Endodermal cell (in vitro differentiated cells): ENCODE data around the gene GPR18. TPM values are rescaled to one million over a fixed set of nuclear protein-coding genes. Genes with fewer than 3 reads are reported as not detected.

Experiments used
- DNase-seq: peaks from one replicate; pipeline ENCODE4 v3.0.0-alpha.2; 2017
- H3K27ac ChIP-seq: 2 replicates; pipeline ENCODE4 v1.5.1; 2013; ENCODE audit warnings: mild to moderate bottlenecking, low read depth, low read length, moderate library complexity
- H3K27me3 ChIP-seq: 2 replicates; pipeline ENCODE4 v1.6.1; 2013; ENCODE audit warnings: mild to moderate bottlenecking, low read length, moderate library complexity; ENCODE audit not compliant: insufficient read depth, control insufficient read depth, poor library complexity, severe bottlenecking
- H3K36me3 ChIP-seq: 2 replicates; pipeline ENCODE4 v1.7.0; 2013; ENCODE audit warnings: mild to moderate bottlenecking, low read length, moderate library complexity; ENCODE audit not compliant: control insufficient read depth, insufficient read depth
- H3K4me1 ChIP-seq: one replicate; pipeline ENCODE4 v1.7.0; 2013; ENCODE audit warnings: low read length; ENCODE audit not compliant: control insufficient read depth, insufficient read depth
- H3K4me3 ChIP-seq: 2 replicates; pipeline ENCODE4 v1.5.1; 2013; ENCODE audit warnings: mild to moderate bottlenecking, low read length, moderate library complexity
- H3K9ac ChIP-seq: 2 replicates; pipeline ENCODE4 v1.6.1; 2013; ENCODE audit warnings: mild to moderate bottlenecking, low read length, moderate library complexity; ENCODE audit not compliant: poor library complexity, severe bottlenecking; ENCODE audit errors: extremely low read depth
- H3K9me3 ChIP-seq: 2 replicates; pipeline ENCODE4 v1.6.1; 2013; ENCODE audit warnings: mild to moderate bottlenecking, low read length, moderate library complexity; ENCODE audit not compliant: control insufficient read depth
- H3K27ac Mint-ChIP-seq: 2 replicates; pipeline ENCODE4 v1.8.0; 2020; ENCODE audit warnings: mixed read lengths
- H3K27me3 Mint-ChIP-seq: 2 replicates; pipeline ENCODE4 v1.8.0; 2021; ENCODE audit warnings: mild to moderate bottlenecking, mixed read lengths; ENCODE audit not compliant: insufficient read depth
- H3K36me3 Mint-ChIP-seq: 2 replicates; pipeline ENCODE4 v1.8.0; 2020; ENCODE audit warnings: low read depth, mixed read lengths
- H3K4me1 Mint-ChIP-seq: 2 replicates; pipeline ENCODE4 v1.8.0; 2020; ENCODE audit warnings: mixed read lengths
- H3K4me3 Mint-ChIP-seq: 2 replicates; pipeline ENCODE4 v1.8.0; 2020; ENCODE audit warnings: mild to moderate bottlenecking, moderate library complexity, mixed read lengths
- H3K9me3 Mint-ChIP-seq: 2 replicates; pipeline ENCODE4 v1.8.0; 2020; ENCODE audit warnings: mild to moderate bottlenecking, mixed read lengths
- WGBS, 2 experiments: methylation state at CpG; one replicate each; pipeline versions ENCODE4 v1.1.5 to v1.1.7; 2013; ENCODE audit warnings: missing lambda C conversion rate in 2 of 2, mixed read lengths in 1 of 2; ENCODE audit not compliant: insufficient coverage in 1 of 2, insufficient read length in 1 of 2; 5-methylcytosine and 5-hydroxymethylcytosine counted together
- total RNA-seq, 2 donors: library from RNA; stranded (reverse); fragmentation: NEBNext Ultra II Directional in 1 of 2; extraction: Animal tissue kit (Norgen Biotek cat#: 25700) in 1 of 2; gene quantifications; 2 replicates in 1 of 2; 3 replicates in 1 of 2; pipeline ENCODE4 v1.2.1, GENCODE V29; 2021
- TF ChIP-seq, protein P1 (sequence below): fragments of 200-600 bp; sonication (generic); conservative IDR thresholded peaks from 2 replicates; pipeline ENCODE4 v1.5.0; 2021; ENCODE audit warnings: antibody characterized with exemption, mild to moderate bottlenecking

Gene GPR18
- total RNA-seq, 2 donors from 2014 or later = not detected

- Histone ChIP-seq H3K27me3 (no peaks in the 10 kb centered on the region), H3K4me1 (no peaks in the 10 kb centered on the region), H3K9me3 (no peaks in the 10 kb centered on the region), H3K4me3 (no peak overlapping the region), H3K36me3 (peaks cover 31% of the 10 kb centered on the region), H3K9ac (no peak overlapping the region), H3K27ac (no peak overlapping the region)
- DNase-seq = no peak
- TF ChIP-seq, protein P1, sequence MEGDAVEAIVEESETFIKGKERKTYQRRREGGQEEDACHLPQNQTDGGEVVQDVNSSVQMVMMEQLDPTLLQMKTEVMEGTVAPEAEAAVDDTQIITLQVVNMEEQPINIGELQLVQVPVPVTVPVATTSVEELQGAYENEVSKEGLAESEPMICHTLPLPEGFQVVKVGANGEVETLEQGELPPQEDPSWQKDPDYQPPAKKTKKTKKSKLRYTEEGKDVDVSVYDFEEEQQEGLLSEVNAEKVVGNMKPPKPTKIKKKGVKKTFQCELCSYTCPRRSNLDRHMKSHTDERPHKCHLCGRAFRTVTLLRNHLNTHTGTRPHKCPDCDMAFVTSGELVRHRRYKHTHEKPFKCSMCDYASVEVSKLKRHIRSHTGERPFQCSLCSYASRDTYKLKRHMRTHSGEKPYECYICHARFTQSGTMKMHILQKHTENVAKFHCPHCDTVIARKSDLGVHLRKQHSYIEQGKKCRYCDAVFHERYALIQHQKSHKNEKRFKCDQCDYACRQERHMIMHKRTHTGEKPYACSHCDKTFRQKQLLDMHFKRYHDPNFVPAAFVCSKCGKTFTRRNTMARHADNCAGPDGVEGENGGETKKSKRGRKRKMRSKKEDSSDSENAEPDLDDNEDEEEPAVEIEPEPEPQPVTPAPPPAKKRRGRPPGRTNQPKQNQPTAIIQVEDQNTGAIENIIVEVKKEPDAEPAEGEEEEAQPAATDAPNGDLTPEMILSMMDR = no peak
- H3K27ac Mint-ChIP-seq = no peak overlapping the region
- H3K4me3 Mint-ChIP-seq = no peak overlapping the region
- H3K36me3 Mint-ChIP-seq = peaks cover 18% of the 10 kb centered on the region
- WGBS, 2 experiments = 71% methylated on average over 1 of the region's 3 CpGs; no CpG with 5 or more reads in 1 of the 2 experiments
- H3K27me3 Mint-ChIP-seq = no peaks in the 10 kb centered on the region
- no peaks in the 10 kb centered on the region for H3K9me3 Mint-ChIP-seq
- H3K4me1 Mint-ChIP-seq = no peaks in the 10 kb centered on the region
Observed at GRCh38 chr13:99258946-99259345, 767 bp upstream of the GPR18 start.

GRCh38 chr13:99257291-99257690, 888 bp downstream of the GPR18 start:
- H3K4me1 Mint-ChIP-seq = no peaks in the 10 kb centered on the region
- peaks cover 18% of the 10 kb centered on the region for H3K36me3 Mint-ChIP-seq
- Histone ChIP-seq H3K9ac (no peak overlapping the region), H3K4me1 (no peaks in the 10 kb centered on the region), H3K27ac (no peak overlapping the region), H3K9me3 (no peaks in the 10 kb centered on the region), H3K36me3 (peaks cover 27% of the 10 kb centered on the region), H3K27me3 (no peaks in the 10 kb centered on the region), H3K4me3 (no peak overlapping the region)
- H3K9me3 Mint-ChIP-seq = no peaks in the 10 kb centered on the region
- WGBS, 2 experiments = 60 to 88% methylated on average over 1 to 2 of the region's 2 CpGs
- TF ChIP-seq, protein P1 = no peak
- DNase-seq = no peak
- no peaks in the 10 kb centered on the region for H3K27me3 Mint-ChIP-seq
- H3K4me3 Mint-ChIP-seq = no peak overlapping the region
- no peak overlapping the region for H3K27ac Mint-ChIP-seq

DNA sequence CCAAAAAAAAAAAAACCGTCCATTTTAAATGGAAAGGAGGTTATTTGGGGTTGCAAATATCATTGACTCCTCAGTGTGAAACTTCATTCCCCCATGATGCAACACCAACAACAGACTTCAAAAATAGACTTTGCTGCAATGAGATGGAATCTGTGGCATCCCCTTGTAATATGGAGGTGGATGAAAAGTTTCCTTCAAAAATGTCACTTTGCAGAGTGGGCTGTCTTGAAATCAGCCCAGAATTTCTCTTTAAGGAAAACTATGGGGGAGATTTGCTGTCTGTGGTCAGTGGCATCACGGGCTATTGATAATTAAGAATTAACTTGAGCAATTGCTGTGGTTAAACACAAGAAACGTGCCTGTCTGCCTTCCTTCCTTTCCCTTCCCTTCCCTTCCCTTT, 1.5 kb downstream of the GPR18 start:
- H3K9me3 Mint-ChIP-seq = no peaks in the 10 kb centered on the region
- H3K27me3 ChIP-seq = no peaks in the 10 kb centered on the region
- H3K27me3 Mint-ChIP-seq = no peaks in the 10 kb centered on the region
- H3K9me3 ChIP-seq = no peaks in the 10 kb centered on the region
- TF ChIP-seq, protein P1 = no peak
- H3K9ac ChIP-seq = no peak overlapping the region
- DNase-seq = no peak
- H3K4me1 ChIP-seq = no peaks in the 10 kb centered on the region
- peaks cover 33% of the 10 kb centered on the region for H3K36me3 ChIP-seq
- no peak overlapping the region for H3K27ac Mint-ChIP-seq
- H3K4me3 Mint-ChIP-seq = no peak overlapping the region
- H3K36me3 Mint-ChIP-seq = peaks cover 18% of the 10 kb centered on the region
- 95% methylated on average over 2 of the region's 3 CpGs; no CpG with 5 or more reads in 1 of the 2 experiments for WGBS, 2 experiments
- H3K27ac ChIP-seq = no peak overlapping the region
- H3K4me1 Mint-ChIP-seq = no peaks in the 10 kb centered on the region
- H3K4me3 ChIP-seq = no peak overlapping the region
